Measurements from ENCODE around the gene COL27A1. TPM values are rescaled to one million over a fixed set of nuclear protein-coding genes. Genes with fewer than 3 reads are reported as not detected.

COL27A1 gene
- total and polyA plus RNA-seq, 8 donors, result 9.7 to 109 (median 19.6) TPM

- no peaks in the 10 kb centered on the region for H3K36me3 ChIP-seq
- 95% methylated on average over 18 of the region's 18 CpGs for WGBS, 2 donors
- ATAC-seq (no peak), DNase-seq (peak in 1 of 6 donors; percentile 45), FAIRE-seq (no peak)
- H3K9me3 ChIP-seq, result no peaks in the 10 kb centered on the region
- no peak overlapping the region for H3K27ac ChIP-seq
- TF ChIP-seq CTCF (IDR thresholded peaks at IDR 0.05), result no peak
- H3K4me1 ChIP-seq, result no peaks in the 10 kb centered on the region
- intact Hi-C loops (cut with DNase I), result no loop called here
- no peak overlapping the region for H3K4me3 ChIP-seq
- no peaks in the 10 kb centered on the region for H3K27me3 ChIP-seq
Observed at GRCh38 chr9:114209151-114209550, 53.8 kb downstream of the COL27A1 start.

GRCh38 chr9:114210136-114210535, 54.8 kb downstream of the COL27A1 start:
- no peak for ATAC-seq
- 91 to 92% methylated on average over 4 of the region's 4 CpGs for WGBS, 2 donors
- no peak overlapping the region for H3K4me3 ChIP-seq
- intact Hi-C loops (cut with DNase I), result no loop called here
- TF ChIP-seq CTCF (IDR thresholded peaks at IDR 0.05), result no peak
- H3K4me1 ChIP-seq, result no peaks in the 10 kb centered on the region
- H3K27me3 ChIP-seq, result no peaks in the 10 kb centered on the region
- FAIRE-seq, result no peak
- H3K36me3 ChIP-seq, result no peaks in the 10 kb centered on the region
- H3K27ac ChIP-seq, result no peak overlapping the region
- H3K9me3 ChIP-seq, result no peaks in the 10 kb centered on the region
- DNase-seq, result no peak

DNA sequence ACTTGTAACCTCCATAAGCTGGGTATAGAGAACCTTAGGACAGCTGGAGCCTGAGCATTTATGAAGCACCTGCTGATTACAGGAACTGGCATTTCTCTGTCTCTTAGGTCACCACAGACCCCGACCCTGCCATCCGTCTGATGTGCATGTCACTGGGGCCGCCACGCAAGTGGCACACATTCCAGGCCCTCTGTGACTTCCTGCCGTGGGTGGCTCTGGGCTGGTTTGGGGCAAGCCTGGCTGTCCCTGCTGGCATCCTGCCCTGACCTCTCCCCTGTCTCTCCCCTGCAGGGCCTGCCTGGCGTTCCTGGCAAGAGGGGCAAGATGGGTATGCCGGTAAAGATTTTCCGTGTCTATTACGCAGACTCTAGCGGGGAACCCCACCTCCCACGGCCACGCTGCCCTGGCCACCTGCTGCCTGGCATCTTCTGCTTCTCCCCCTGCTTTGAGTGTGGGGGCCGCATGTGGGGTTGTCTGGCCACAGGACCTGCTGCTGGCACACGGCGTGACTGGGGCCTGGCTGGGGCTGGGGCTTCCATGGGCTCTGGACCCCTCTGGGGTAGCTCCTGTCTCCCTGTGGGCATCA, 55.4 kb downstream of the COL27A1 start:
- Histone ChIP-seq H3K27me3 (no peaks in the 10 kb centered on the region), H3K9me3 (no peaks in the 10 kb centered on the region), H3K4me1 (peaks cover 0 to under 1% (median 0%) of the 10 kb centered on the region in 3 donors), H3K4me3 (no peak overlapping the region), H3K27ac (no peak overlapping the region), H3K36me3 (no peaks in the 10 kb centered on the region)
- DNase-seq (peak in 1 of 6 donors; percentile 70), ATAC-seq (no peak), FAIRE-seq (no peak)
- intact Hi-C loops (cut with DNase I), result no loop called here
- no peak for TF ChIP-seq CTCF (IDR thresholded peaks at IDR 0.05)
- WGBS, 2 donors, result 92% methylated on average over 15 of the region's 15 CpGs

DNA sequence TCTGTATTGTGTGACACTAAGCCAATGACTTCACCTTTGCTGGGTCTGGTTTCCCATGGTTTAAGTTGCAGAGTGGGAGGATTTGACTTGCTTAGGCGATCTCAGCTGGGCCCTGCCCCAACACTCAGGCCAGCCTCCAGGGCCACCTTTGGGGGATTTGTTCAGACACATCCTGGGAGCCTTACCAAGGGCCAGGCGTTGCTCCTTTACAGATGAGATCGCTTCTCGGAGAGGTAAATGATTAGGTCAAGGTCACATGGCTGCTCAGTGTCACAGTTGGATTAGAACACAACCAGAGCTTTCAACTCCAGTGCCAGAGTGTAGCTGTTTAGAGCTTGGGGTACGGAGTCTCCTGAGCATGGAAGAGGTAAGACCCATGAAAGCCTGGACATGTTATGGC, 57.5 kb downstream of the COL27A1 start:
- H3K9me3 ChIP-seq, result no peaks in the 10 kb centered on the region
- TF ChIP-seq CTCF (IDR thresholded peaks at IDR 0.05), result no peak
- 72 to 74% methylated on average over 5 of the region's 5 CpGs for WGBS, 2 donors
- H3K4me1 ChIP-seq, result peaks cover 0 to 5% (median 0%) of the 10 kb centered on the region in 3 donors
- no peaks in the 10 kb centered on the region for H3K27me3 ChIP-seq
- H3K27ac ChIP-seq, result no peak overlapping the region
- intact Hi-C loops (cut with DNase I), result no loop called here
- no peak for FAIRE-seq
- DNase-seq, result peak in 1 of 6 donors; percentile 23
- no peak for ATAC-seq
- no peak overlapping the region for H3K4me3 ChIP-seq
- H3K36me3 ChIP-seq, result no peaks in the 10 kb centered on the region

- DNase-seq, result no peak
- no peak overlapping the region for H3K27ac ChIP-seq
- intact Hi-C loops (cut with DNase I), result no loop called here
- ATAC-seq, result no peak
- no peak overlapping the region for H3K4me3 ChIP-seq
- TF ChIP-seq CTCF (IDR thresholded peaks at IDR 0.05), result no peak
- 90 to 94% methylated on average over 6 of the region's 6 CpGs for WGBS, 2 donors
- no peaks in the 10 kb centered on the region for H3K36me3 ChIP-seq
- FAIRE-seq, result no peak
- no peaks in the 10 kb centered on the region for H3K27me3 ChIP-seq
- H3K9me3 ChIP-seq, result no peaks in the 10 kb centered on the region
- H3K4me1 ChIP-seq, result peaks cover 0 to 5% (median 0%) of the 10 kb centered on the region in 3 donors
Observed at GRCh38 chr9:114213566-114213965, 58.2 kb downstream of the COL27A1 start.
